Measurements from ENCODE around the gene GTPBP3. TPM values are rescaled to one million over a fixed set of nuclear protein-coding genes. Genes with fewer than 3 reads are reported as not detected.

GTPBP3 gene
- total and polyA plus RNA-seq, 9 of the 15 experiments (the other 6 are each of a cell fraction or from before 2014, with no cell fraction given): 4.9 to 124 (median 22.6) TPM

GRCh38 chr19:17346109-17346671 lies 8.8 kb downstream of the GTPBP3 start (continued):
- TF ChIP-seq CTCF (IDR thresholded peaks at IDR 0.05 in 2 of 3, conservative IDR thresholded peaks at IDR 0.05 in 1 of 3; ENCODE audit: insufficient read depth in 2 of 3, low read depth in 1 of 3, low read length in 3 of 3) (peak; percentile 88 to 95 (median 90)), TSC22D4 (tag; IDR thresholded peaks at IDR 0.05) (no peak), HEY1 (CRISPR knock-in tag; IDR thresholded peaks at IDR 0.05; ENCODE audit: borderline replicate concordance) (no peak), E2F8 (IDR thresholded peaks at IDR 0.05; ENCODE audit: low read depth, partially characterized antibody) (no peak), TFAP4 (CRISPR knock-in tag; IDR thresholded peaks at IDR 0.05; ENCODE audit: borderline replicate concordance) (peak; percentile 36; the same call in 1 of the 2 replicates), ERF (CRISPR knock-in tag; IDR thresholded peaks at IDR 0.05) (no peak), ZSCAN29 (IDR thresholded peaks at IDR 0.05) (no peak), L3MBTL2 (IDR thresholded peaks at IDR 0.05) (peak; percentile 31; the same call in 1 of the 2 replicates), ZFPM2 (CRISPR knock-in tag; IDR thresholded peaks at IDR 0.05) (no peak), XRCC5 (IDR thresholded peaks at IDR 0.05; ENCODE audit: low read depth, low read length) (peak; percentile 76; the same call in 1 of the 2 replicates), ZNF592 (IDR thresholded peaks at IDR 0.05) (no peak), AFF4 (CRISPR knock-in tag; IDR thresholded peaks at IDR 0.05) (no peak), SIN3B (IDR thresholded peaks at IDR 0.05; ENCODE audit: low read depth) (no peak)
